Activated CD8-positive, alpha-beta memory T cell treated with anti-CD3 and anti-CD28 coated beads, Interleukin-2, amount 10 ng/mL, durations not matched to agents 7 days and 5 days (primary cell): Measurements from ENCODE around the gene ALDH1A3. TPM values are rescaled to one million over a fixed set of nuclear protein-coding genes. Genes with fewer than 3 reads are reported as not detected.
A peak's percentile ranks its signal among the peaks of the same experiment; 100 is the strongest.

Experiments used
- ATAC-seq: fragments of 150-1000 bp; cut with Tn5 transposase; one replicate; pipeline ENCODE4 v1.10.0; 2021; ENCODE audit warnings: moderate library complexity
- CTCF ChIA-PET: fragments of 350-600 bp; sonication (Branson Sonifier 250); formaldehyde crosslinking; loops from one replicate; lab custom pipeline; 2021; ENCODE audit warnings: antibody characterized with exemption; lab: Charles Lee
- DNase-seq: peaks from one replicate; pipeline ENCODE4 v3.0.0-alpha.2; 2020
- H3K27ac Mint-ChIP-seq: one replicate; pipeline ENCODE4 v1.8.0; 2021; ENCODE audit warnings: mild to moderate bottlenecking, mixed read lengths
- H3K27me3 Mint-ChIP-seq: one replicate; pipeline ENCODE4 v1.8.0; 2021; ENCODE audit warnings: mixed read lengths
- H3K36me3 Mint-ChIP-seq: one replicate; pipeline ENCODE4 v1.8.0; 2021; ENCODE audit warnings: mild to moderate bottlenecking, mixed read lengths
- H3K4me1 Mint-ChIP-seq: one replicate; pipeline ENCODE4 v1.8.0; 2021; ENCODE audit warnings: mixed read lengths
- H3K4me3 Mint-ChIP-seq: one replicate; pipeline ENCODE4 v1.8.0; 2021; ENCODE audit warnings: mild to moderate bottlenecking, moderate library complexity, mixed read lengths
- H3K9me3 Mint-ChIP-seq: one replicate; pipeline ENCODE4 v1.8.0; 2022; ENCODE audit warnings: low read depth, mixed read lengths
- total RNA-seq, 2 experiments: library from RNA; stranded (reverse); gene quantifications; one replicate each; pipeline ENCODE4 v1.2.3, GENCODE V29; 2021

ALDH1A3 gene
- total RNA-seq, 2 experiments from 2014 or later: not detected

DNA sequence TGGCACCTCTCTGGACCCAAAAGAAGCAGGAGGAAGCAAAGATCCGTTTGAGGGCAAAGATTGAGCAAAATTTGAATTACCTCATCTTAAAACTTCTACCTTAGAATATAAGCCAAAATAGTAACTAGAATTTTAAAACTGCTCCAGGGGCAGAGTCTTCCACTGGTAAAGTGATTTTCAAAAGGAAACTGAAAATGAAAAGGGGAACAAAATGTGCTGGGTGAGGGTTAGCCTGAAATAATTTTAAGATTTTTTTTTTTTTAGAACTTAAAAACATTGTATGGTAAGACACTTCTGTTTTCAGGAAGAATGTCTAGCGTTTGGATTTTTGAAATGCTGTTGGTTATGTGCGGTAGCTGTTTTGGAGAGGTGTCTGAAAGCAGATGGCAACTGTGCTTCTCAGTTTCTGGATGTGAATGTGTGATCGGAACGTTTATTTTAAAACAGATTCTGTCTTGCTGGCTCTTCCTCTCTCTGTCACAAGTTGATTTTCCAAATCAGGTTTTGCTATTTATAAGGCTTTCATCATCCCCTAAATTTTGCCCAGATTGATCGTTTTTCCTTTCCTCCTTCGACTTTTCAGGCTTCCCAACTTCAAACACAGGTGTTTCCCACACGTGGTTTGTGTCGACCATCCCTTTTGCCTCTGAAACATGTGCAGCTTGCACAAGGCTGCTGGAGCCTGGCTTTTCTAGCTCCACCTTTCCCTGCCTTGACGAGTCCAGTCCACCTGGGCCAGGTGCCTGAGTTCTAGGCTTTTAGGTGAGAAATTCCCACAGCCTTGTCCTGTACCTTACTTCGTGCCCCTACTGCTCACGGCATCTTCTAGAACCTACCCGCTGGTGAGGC lies 42.8 kb downstream of the ALDH1A3 start:
- Mint-ChIP-seq H3K27ac (peak overlapping the region; percentile 1), H3K4me1 (peaks cover 26% of the 10 kb centered on the region), H3K4me3 (peak overlapping the region; percentile 30), H3K9me3 (no peaks in the 10 kb centered on the region), H3K36me3 (no peaks in the 10 kb centered on the region), H3K27me3 (peaks cover 55% of the 10 kb centered on the region)
- DNase-seq (peak; percentile 36), ATAC-seq (no peak)
- CTCF ChIA-PET: interaction anchor here (1.3 to 11.2 kb wide), 2 partner anchors 33 to 85 kb away, joined by 3 to 289 read pairs; no protein-coding TSS in a partner anchor

GRCh38 chr15:100923076-100923475 lies 43.4 kb downstream of the ALDH1A3 start:
- no peak overlapping the region for H3K4me3 Mint-ChIP-seq
- CTCF ChIA-PET: interaction anchor here (11.2 kb wide), 1 partner anchor 85 kb away, joined by 289 read pairs; no protein-coding TSS in a partner anchor
- DNase-seq: peak; percentile 26
- H3K4me1 Mint-ChIP-seq: peaks cover 25% of the 10 kb centered on the region
- no peaks in the 10 kb centered on the region for H3K36me3 Mint-ChIP-seq
- H3K9me3 Mint-ChIP-seq: no peaks in the 10 kb centered on the region
- H3K27me3 Mint-ChIP-seq: peaks cover 50% of the 10 kb centered on the region
- ATAC-seq: no peak
- H3K27ac Mint-ChIP-seq: no peak overlapping the region

- CTCF ChIA-PET: interaction anchor here (11.2 kb wide), 1 partner anchor 84 kb away, joined by 289 read pairs; no protein-coding TSS in a partner anchor
- DNase-seq: peak; percentile 31
- no peak for ATAC-seq
- Mint-ChIP-seq H3K27me3 (peaks cover 42% of the 10 kb centered on the region), H3K36me3 (no peaks in the 10 kb centered on the region), H3K9me3 (no peaks in the 10 kb centered on the region), H3K4me1 (peaks cover 18% of the 10 kb centered on the region), H3K27ac (no peak overlapping the region), H3K4me3 (no peak overlapping the region)
Observed at GRCh38 chr15:100923902-100924301, 44.3 kb downstream of the ALDH1A3 start.

DNA sequence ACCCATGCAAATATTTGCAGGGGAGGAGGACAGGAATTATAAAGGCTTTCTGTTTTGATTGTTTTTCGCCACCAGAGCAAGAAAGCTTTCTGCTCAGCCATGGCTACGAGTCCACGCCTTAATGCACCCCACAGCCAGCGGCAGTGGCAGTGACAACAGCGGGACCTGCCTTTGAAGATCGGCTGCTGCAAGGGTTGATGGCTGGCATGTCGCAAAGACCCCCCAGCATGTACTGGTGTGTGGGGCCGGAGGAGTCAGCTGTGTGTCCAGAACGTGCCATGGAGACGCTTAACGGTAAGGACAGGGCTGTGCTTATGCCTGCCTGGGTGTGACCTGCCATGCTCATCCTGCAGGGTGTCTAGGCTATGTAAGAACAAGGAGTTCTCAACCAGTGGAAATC lies 44.8 kb downstream of the ALDH1A3 start:
- peaks cover 42% of the 10 kb centered on the region for H3K27me3 Mint-ChIP-seq
- no peaks in the 10 kb centered on the region for H3K9me3 Mint-ChIP-seq
- no peak for ATAC-seq
- H3K36me3 Mint-ChIP-seq: no peaks in the 10 kb centered on the region
- CTCF ChIA-PET: interaction anchor here (11.2 kb wide), 1 partner anchor 83 kb away, joined by 289 read pairs; no protein-coding TSS in a partner anchor
- no peak overlapping the region for H3K4me3 Mint-ChIP-seq
- peak; percentile 30 for DNase-seq
- no peak overlapping the region for H3K27ac Mint-ChIP-seq
- peaks cover 18% of the 10 kb centered on the region for H3K4me1 Mint-ChIP-seq

DNA sequence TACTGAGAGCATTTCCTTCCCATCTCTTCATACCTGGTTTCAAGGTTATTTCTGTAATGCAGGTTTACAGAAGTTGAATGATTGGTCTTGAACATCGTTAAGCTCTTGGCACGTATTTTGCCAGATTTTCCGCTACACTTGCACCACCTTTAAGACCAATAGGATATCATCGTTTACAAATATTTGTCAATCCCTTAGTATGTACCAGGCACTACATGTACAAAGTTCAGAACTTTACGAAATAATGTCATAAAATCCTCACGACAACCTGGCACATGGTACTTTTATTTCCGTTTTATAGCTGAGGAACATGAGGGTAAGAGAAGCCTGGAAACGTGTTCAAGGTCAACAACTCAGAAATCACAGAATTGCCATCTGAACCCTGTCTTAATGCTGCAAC lies 45.8 kb downstream of the ALDH1A3 start:
- H3K4me3 Mint-ChIP-seq: no peak overlapping the region
- ATAC-seq: no peak
- CTCF ChIA-PET: no interaction called here
- H3K27ac Mint-ChIP-seq: no peak overlapping the region
- no peaks in the 10 kb centered on the region for H3K9me3 Mint-ChIP-seq
- no peak for DNase-seq
- peaks cover 15% of the 10 kb centered on the region for H3K4me1 Mint-ChIP-seq
- H3K36me3 Mint-ChIP-seq: no peaks in the 10 kb centered on the region
- H3K27me3 Mint-ChIP-seq: peaks cover 34% of the 10 kb centered on the region

GRCh38 chr15:100926258-100926657 lies 46.6 kb downstream of the ALDH1A3 start:
- H3K9me3 Mint-ChIP-seq: no peaks in the 10 kb centered on the region
- H3K27ac Mint-ChIP-seq: no peak overlapping the region
- CTCF ChIA-PET: interaction anchor here (1.9 to 3.3 kb wide), 2 partner anchors 8 to 80 kb away, joined by 5 to 13 read pairs; no protein-coding TSS in a partner anchor
- no peak overlapping the region for H3K4me3 Mint-ChIP-seq
- DNase-seq (peak; percentile 39), ATAC-seq (no peak)
- H3K27me3 Mint-ChIP-seq: peaks cover 28% of the 10 kb centered on the region
- peaks cover 9% of the 10 kb centered on the region for H3K4me1 Mint-ChIP-seq
- H3K36me3 Mint-ChIP-seq: no peaks in the 10 kb centered on the region

GRCh38 chr15:100926971-100927756 lies 47.5 kb downstream of the ALDH1A3 start:
- no peaks in the 10 kb centered on the region for H3K9me3 Mint-ChIP-seq
- H3K36me3 Mint-ChIP-seq: no peaks in the 10 kb centered on the region
- CTCF ChIA-PET: interaction anchor here (1.9 to 3.3 kb wide), 2 partner anchors 9 to 80 kb away, joined by 5 to 13 read pairs; no protein-coding TSS in a partner anchor
- H3K4me3 Mint-ChIP-seq: no peak overlapping the region
- no peak overlapping the region for H3K27ac Mint-ChIP-seq
- H3K27me3 Mint-ChIP-seq: peaks cover 20% of the 10 kb centered on the region
- peaks cover 6% of the 10 kb centered on the region for H3K4me1 Mint-ChIP-seq
- ATAC-seq (no peak), DNase-seq (peak; percentile 38)

DNA sequence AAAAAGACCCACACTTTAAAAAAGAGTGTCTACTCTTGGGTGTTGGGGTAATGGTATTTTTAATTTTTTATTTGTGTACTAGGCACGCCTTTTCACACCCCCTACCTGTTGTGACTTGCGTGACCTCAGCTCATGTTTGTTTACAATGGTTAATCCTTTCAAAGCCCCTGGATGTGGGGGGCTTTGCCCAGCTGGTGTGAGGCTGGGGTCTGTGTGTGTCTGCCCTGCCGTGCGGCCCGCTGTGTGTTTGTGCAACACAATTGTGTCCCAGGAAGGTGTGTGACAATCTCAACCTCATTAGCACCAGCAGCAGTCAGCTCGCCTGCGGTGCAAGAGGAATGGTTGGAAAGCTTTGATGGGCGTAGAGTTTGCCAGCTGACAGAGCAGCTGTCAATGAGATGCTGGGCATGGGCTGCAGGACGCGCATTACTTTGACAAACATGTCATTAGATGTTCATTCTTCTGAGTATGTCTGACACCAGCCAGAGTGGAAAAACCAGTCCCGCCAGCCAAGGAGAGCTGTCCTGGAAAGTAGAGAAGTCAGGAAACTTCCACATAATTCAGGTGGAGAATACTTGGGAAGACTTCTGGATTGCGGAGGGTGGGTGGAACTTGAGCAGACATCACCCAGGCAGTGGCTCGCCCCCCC lies 49.1 kb downstream of the ALDH1A3 start:
- Mint-ChIP-seq H3K27ac (no peak overlapping the region), H3K4me3 (no peak overlapping the region), H3K36me3 (no peaks in the 10 kb centered on the region), H3K9me3 (no peaks in the 10 kb centered on the region), H3K27me3 (peaks cover 10% of the 10 kb centered on the region), H3K4me1 (no peaks in the 10 kb centered on the region)
- CTCF ChIA-PET: interaction anchor here (1.2 to 3.3 kb wide), 2 partner anchors 11 to 80 kb away, joined by 4 to 13 read pairs; no protein-coding TSS in a partner anchor
- ATAC-seq: no peak
- peak; percentile 21 for DNase-seq

GRCh38 chr15:100929641-100930042 lies 50.0 kb downstream of the ALDH1A3 start:
- DNase-seq: no peak
- H3K27ac Mint-ChIP-seq: no peak overlapping the region
- no peaks in the 10 kb centered on the region for H3K36me3 Mint-ChIP-seq
- H3K9me3 Mint-ChIP-seq: no peaks in the 10 kb centered on the region
- no peak for ATAC-seq
- H3K4me3 Mint-ChIP-seq: no peak overlapping the region
- no peaks in the 10 kb centered on the region for H3K4me1 Mint-ChIP-seq
- peaks cover 7% of the 10 kb centered on the region for H3K27me3 Mint-ChIP-seq
- CTCF ChIA-PET: interaction anchor here (1.2 to 3.3 kb wide), 2 partner anchors 12 to 79 kb away, joined by 4 to 13 read pairs; no protein-coding TSS in a partner anchor

GRCh38 chr15:100930306-100930848 lies 50.7 kb downstream of the ALDH1A3 start:
- H3K36me3 Mint-ChIP-seq: no peaks in the 10 kb centered on the region
- H3K27me3 Mint-ChIP-seq: peaks cover 7% of the 10 kb centered on the region
- no peak for DNase-seq
- no peak for ATAC-seq
- H3K4me1 Mint-ChIP-seq: no peaks in the 10 kb centered on the region
- H3K9me3 Mint-ChIP-seq: no peaks in the 10 kb centered on the region
- no peak overlapping the region for H3K27ac Mint-ChIP-seq
- CTCF ChIA-PET: interaction anchor here (2.0 kb wide), 1 partner anchor 12 kb away, joined by 7 read pairs; the partner anchor contains the start of gene LRRK1
- H3K4me3 Mint-ChIP-seq: no peak overlapping the region

- Mint-ChIP-seq H3K4me3 (no peak overlapping the region), H3K36me3 (no peaks in the 10 kb centered on the region), H3K27me3 (peaks cover 7% of the 10 kb centered on the region), H3K4me1 (no peaks in the 10 kb centered on the region), H3K9me3 (no peaks in the 10 kb centered on the region), H3K27ac (no peak overlapping the region)
- DNase-seq: no peak
- no peak for ATAC-seq
- CTCF ChIA-PET: interaction anchor here (2.0 kb wide), 1 partner anchor 13 kb away, joined by 7 read pairs; the partner anchor contains the start of gene LRRK1
Observed at GRCh38 chr15:100931143-100931890, 51.7 kb downstream of the ALDH1A3 start.
